Transverse colon (tissue), 3 donors: ENCODE data around the gene TP73.

Source experiments
- EP300 ChIP-seq: sonication (generic); formaldehyde crosslinking; IDR thresholded peaks from one replicate; pipeline ENCODE4 v1.6.1; 2017; ENCODE audit warnings: antibody characterized with exemption, low read depth
- POLR2A ChIP-seq: fragments of 450-650 bp; IDR thresholded peaks from one replicate; pipeline ENCODE4 v1.6.1; 2016; ENCODE audit warnings: antibody characterized with exemption, mild to moderate bottlenecking, moderate library complexity
- TF ChIP-seq, protein P1 (sequence below), 5 experiments: fragments of 200-600 bp in 3 of 5; fragments of 450-650 bp in 2 of 5; sonication (generic) in 3 of 5; IDR thresholded peaks; 1 replicate in 2 of 5; 2 replicates in 3 of 5; pipeline ENCODE4 v1.5.1; 2016 to 2017; ENCODE audit warnings: antibody characterized with exemption in 5 of 5, inconsistent platforms in 3 of 5, mild to moderate bottlenecking in 2 of 5, moderate library complexity in 1 of 5

DNA sequence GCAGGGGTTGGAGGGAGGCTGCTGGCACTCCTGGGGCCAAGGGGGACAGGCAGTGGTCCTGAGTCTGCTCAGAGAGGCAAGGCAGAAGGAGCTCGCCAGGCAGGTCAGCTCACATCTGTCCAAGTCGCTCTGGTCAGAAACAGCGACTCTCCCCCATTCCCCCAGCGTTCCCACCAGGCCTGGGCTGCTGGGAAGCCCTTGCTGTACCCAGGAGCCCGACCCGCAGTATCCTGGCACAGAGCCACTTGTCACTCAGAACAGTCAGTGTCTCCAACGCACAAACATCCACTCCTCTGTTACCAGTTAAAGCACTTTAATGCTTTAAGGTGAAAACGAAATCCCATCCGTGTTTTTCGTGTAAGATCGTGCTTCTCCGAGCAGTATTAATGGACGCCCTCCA lies 83.4 kb downstream of the TP73 start:
- TF ChIP-seq, protein P1, sequence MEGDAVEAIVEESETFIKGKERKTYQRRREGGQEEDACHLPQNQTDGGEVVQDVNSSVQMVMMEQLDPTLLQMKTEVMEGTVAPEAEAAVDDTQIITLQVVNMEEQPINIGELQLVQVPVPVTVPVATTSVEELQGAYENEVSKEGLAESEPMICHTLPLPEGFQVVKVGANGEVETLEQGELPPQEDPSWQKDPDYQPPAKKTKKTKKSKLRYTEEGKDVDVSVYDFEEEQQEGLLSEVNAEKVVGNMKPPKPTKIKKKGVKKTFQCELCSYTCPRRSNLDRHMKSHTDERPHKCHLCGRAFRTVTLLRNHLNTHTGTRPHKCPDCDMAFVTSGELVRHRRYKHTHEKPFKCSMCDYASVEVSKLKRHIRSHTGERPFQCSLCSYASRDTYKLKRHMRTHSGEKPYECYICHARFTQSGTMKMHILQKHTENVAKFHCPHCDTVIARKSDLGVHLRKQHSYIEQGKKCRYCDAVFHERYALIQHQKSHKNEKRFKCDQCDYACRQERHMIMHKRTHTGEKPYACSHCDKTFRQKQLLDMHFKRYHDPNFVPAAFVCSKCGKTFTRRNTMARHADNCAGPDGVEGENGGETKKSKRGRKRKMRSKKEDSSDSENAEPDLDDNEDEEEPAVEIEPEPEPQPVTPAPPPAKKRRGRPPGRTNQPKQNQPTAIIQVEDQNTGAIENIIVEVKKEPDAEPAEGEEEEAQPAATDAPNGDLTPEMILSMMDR (IDR thresholded peaks at IDR 0.05): no peak
- TF ChIP-seq POLR2A (no peak), EP300 (no peak)
